Measurements from ENCODE around the gene METAP1D.

DNA sequence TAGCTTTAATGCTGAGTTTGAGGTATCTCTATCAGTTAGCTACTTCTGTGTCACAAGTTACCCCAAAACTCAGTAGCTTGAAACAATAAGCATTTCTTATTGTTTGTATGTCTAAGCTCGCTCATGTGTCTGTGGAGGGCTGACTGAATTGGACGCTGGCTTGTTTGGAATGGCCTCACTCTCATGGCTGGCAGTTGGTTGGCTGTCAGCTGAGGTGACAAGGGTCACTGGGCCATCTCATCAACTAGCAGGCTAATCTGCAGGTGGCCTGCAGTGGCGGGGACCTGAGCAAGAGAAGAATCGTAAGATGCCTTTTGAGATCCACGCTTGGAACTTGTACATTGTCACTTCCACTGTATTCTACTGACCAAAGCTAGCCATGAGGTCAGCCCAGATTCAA, 116.4 kb downstream of the METAP1D start:
- TF ChIP-seq, protein P1, sequence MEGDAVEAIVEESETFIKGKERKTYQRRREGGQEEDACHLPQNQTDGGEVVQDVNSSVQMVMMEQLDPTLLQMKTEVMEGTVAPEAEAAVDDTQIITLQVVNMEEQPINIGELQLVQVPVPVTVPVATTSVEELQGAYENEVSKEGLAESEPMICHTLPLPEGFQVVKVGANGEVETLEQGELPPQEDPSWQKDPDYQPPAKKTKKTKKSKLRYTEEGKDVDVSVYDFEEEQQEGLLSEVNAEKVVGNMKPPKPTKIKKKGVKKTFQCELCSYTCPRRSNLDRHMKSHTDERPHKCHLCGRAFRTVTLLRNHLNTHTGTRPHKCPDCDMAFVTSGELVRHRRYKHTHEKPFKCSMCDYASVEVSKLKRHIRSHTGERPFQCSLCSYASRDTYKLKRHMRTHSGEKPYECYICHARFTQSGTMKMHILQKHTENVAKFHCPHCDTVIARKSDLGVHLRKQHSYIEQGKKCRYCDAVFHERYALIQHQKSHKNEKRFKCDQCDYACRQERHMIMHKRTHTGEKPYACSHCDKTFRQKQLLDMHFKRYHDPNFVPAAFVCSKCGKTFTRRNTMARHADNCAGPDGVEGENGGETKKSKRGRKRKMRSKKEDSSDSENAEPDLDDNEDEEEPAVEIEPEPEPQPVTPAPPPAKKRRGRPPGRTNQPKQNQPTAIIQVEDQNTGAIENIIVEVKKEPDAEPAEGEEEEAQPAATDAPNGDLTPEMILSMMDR (IDR thresholded peaks at IDR 0.05; ENCODE audit: low read depth, low read length, missing input control): no peak
- TF ChIP-seq, protein P2, sequence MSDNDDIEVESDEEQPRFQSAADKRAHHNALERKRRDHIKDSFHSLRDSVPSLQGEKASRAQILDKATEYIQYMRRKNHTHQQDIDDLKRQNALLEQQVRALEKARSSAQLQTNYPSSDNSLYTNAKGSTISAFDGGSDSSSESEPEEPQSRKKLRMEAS (IDR thresholded peaks at IDR 0.05): no peak
- TF ChIP-seq SP1 (IDR thresholded peaks at IDR 0.05) (no peak), GABPA (IDR thresholded peaks at IDR 0.05 in 1 of 2, conservative IDR thresholded peaks at IDR 0.05 in 1 of 2) (no peak), TAF1 (conservative IDR thresholded peaks at IDR 0.05) (no peak), EGR1 (IDR thresholded peaks at IDR 0.05; ENCODE audit: low read depth in 2 of 2) (no peak), JUND (IDR thresholded peaks at IDR 0.05) (no peak), HNF4A (conservative IDR thresholded peaks at IDR 0.05) (no peak), RAD21 (IDR thresholded peaks at IDR 0.05) (no peak)
- TF ChIP-seq, protein P3, sequence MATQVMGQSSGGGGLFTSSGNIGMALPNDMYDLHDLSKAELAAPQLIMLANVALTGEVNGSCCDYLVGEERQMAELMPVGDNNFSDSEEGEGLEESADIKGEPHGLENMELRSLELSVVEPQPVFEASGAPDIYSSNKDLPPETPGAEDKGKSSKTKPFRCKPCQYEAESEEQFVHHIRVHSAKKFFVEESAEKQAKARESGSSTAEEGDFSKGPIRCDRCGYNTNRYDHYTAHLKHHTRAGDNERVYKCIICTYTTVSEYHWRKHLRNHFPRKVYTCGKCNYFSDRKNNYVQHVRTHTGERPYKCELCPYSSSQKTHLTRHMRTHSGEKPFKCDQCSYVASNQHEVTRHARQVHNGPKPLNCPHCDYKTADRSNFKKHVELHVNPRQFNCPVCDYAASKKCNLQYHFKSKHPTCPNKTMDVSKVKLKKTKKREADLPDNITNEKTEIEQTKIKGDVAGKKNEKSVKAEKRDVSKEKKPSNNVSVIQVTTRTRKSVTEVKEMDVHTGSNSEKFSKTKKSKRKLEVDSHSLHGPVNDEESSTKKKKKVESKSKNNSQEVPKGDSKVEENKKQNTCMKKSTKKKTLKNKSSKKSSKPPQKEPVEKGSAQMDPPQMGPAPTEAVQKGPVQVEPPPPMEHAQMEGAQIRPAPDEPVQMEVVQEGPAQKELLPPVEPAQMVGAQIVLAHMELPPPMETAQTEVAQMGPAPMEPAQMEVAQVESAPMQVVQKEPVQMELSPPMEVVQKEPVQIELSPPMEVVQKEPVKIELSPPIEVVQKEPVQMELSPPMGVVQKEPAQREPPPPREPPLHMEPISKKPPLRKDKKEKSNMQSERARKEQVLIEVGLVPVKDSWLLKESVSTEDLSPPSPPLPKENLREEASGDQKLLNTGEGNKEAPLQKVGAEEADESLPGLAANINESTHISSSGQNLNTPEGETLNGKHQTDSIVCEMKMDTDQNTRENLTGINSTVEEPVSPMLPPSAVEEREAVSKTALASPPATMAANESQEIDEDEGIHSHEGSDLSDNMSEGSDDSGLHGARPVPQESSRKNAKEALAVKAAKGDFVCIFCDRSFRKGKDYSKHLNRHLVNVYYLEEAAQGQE (IDR thresholded peaks at IDR 0.05): no peak
- TF ChIP-seq, protein P4, sequence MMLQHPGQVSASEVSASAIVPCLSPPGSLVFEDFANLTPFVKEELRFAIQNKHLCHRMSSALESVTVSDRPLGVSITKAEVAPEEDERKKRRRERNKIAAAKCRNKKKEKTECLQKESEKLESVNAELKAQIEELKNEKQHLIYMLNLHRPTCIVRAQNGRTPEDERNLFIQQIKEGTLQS (IDR thresholded peaks at IDR 0.05): no peak

Data from liver (tissue), 3 donors.